ENCODE results near the gene FTO. TPM values are rescaled to one million over a fixed set of nuclear protein-coding genes. Genes with fewer than 3 reads are reported as not detected.

Gene FTO
- total RNA-seq, 1 donor from 2014 or later = 67.7 TPM

GRCh38 chr16:53708490-53708889 is 4.5 kb downstream of the FTO start:
- intact Hi-C loops (cut with micrococcal nuclease) = no loop called here

- intact Hi-C loops (cut with micrococcal nuclease) = no loop called here
These were observed 7.4 kb downstream of the FTO start for GRCh38 chr16:53711390-53711789.

DNA sequence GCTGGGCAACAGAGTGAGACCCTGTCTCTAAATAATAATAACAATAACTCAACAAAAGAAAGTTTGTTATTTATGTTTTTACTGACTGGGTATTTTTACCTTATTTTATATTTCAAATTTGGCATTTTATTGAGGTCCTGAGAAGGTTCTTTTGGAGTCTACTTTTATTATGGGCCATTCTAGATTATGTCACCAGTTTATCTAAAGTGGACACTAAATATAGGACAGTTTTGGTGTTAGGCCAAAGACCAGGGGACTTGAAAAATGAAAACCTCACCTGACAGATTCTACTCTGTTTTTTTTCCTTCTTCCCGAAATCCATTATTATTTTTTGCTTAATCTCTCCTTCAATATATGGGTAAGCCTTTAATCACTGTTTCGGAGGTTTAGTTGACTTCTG is 8.1 kb downstream of the FTO start:
- intact Hi-C loops (cut with micrococcal nuclease) = no loop called here

DNA sequence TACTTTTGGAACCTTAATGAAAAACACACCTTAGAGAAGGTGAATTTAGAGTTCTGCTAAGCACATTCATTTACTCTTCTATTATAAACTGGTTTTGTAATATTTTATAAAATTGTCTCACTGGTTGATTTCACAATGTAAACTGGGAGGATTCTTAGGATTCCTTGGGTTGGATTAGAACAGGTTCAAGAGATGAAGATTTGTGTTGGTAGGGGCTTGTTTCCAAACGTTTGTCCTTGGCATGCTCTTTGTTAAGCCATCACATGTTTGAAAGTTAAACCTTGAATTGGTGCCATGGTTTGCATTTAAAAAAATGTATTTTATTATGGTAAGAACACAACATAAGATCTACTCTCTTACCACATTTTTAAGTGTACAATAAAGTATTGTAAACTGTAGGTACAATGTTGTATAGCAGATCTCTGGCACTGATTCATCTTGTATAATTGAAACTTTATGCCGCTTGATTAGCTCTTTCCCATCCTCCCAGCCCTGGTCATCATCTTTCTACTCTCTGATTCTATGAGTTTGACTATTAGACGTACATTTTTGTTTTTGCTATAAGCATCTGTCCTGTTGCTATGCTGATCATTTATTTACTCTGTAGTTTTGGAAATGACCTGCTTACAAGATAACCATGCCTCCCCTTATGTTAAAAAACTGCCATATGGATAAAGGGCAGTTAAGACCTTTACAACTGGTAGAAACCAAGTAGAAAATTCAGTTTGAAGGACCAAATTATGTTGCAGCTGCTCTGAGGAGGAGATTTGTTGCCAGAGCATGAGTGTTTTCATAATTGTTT is 9.6 kb downstream of the FTO start:
- intact Hi-C loops (cut with micrococcal nuclease) = no loop called here

GRCh38 chr16:53714205-53715022 is 10.5 kb downstream of the FTO start:
- intact Hi-C loops (cut with micrococcal nuclease) = no loop called here

DNA sequence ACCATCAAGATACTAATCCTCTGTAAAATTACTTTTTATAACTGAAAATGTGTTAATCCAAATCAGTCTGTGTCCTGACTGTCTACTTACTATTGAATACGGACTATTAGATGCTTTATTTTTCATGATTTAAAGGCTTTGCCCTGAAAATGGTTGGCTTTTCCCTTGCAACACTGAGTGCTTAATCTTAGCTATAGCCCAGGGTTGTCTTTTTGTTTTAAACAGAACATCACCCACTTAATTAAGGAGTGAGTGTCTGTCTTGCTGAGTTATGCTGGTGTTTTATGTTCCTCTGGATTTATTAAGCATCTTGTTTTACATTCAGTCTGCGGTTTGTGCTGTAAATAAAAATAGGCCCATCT is 11.0 kb downstream of the FTO start:
- intact Hi-C loops (cut with micrococcal nuclease) = no loop called here

- intact Hi-C loops (cut with micrococcal nuclease) = no loop called here
These were observed 13.6 kb downstream of the FTO start for GRCh38 chr16:53717577-53717976.

GRCh38 chr16:53721017-53721416 is 17.1 kb downstream of the FTO start:
- intact Hi-C loops (cut with micrococcal nuclease) = no loop called here

DNA sequence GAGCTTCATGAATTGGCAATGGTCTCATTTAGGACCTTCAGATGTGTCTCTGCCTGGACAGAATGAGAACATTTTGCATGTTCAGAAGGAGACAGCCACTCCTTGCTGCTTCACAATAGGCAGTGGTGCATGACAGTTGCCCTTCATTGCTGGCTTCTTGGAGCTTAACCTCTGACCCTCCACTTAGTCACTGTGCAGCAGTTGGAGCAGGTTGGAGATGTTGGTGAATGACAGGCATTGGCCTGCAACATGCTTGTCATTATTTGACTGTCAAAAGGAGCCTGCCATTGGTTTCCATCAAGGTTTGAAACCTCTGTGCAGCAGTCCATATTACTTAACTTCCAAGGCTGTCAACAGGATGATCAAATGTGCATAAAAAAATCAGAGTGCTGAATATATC is 22.7 kb downstream of the FTO start:
- intact Hi-C loops (cut with micrococcal nuclease) = no loop called here

- intact Hi-C loops (cut with micrococcal nuclease) = no loop called here
These were observed 26.7 kb downstream of the FTO start for GRCh38 chr16:53730693-53731092.

- intact Hi-C loops (cut with micrococcal nuclease) = no loop called here
These were observed 28.5 kb downstream of the FTO start for GRCh38 chr16:53732296-53732929.

DNA sequence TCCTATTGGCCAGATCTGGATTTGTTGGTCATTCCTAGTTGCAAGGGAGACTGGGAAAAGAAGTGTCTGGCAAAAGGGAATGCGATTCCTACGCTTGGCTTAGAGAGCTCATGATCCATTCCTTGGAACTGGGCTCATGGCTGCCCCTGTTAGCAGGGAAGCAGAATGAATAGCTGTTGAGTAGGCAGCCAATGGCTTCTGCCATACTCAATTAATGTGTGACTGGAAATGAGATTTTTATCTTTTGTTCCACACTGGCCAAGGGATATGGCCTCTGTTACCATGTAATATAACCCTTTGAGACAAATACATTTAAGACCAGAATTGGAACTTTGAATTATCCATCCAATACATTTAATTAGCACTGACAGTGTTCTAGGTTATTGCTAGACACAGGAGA is 31.0 kb downstream of the FTO start:
- intact Hi-C loops (cut with micrococcal nuclease) = no loop called here

- intact Hi-C loops (cut with micrococcal nuclease) = no loop called here
These were observed 32.3 kb downstream of the FTO start for GRCh38 chr16:53736297-53736696.

DNA sequence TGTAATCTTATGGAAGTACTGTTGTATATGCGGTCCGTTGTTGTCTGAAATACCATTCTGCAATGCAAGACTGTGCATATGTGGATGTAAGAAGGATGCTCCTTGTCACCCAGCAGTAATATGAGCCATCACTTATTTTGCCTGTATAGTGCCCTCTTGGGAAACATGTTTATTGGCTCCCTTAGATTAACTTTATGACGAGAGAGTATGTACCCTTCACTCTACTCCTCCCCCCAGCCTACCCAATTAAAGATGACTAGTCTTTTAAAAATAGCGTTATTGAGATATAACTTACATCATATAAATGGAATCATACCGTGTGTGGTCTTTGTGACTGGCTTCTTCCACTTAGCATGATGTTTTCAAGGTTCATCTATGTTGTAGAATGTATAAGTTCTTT is 33.6 kb downstream of the FTO start:
- intact Hi-C loops (cut with micrococcal nuclease) = no loop called here

GRCh38 chr16:53740476-53740875 is 36.5 kb downstream of the FTO start:
- intact Hi-C loops (cut with micrococcal nuclease) = no loop called here

GRCh38 chr16:53740933-53741531 is 37.1 kb downstream of the FTO start:
- intact Hi-C loops (cut with micrococcal nuclease) = no loop called here

DNA sequence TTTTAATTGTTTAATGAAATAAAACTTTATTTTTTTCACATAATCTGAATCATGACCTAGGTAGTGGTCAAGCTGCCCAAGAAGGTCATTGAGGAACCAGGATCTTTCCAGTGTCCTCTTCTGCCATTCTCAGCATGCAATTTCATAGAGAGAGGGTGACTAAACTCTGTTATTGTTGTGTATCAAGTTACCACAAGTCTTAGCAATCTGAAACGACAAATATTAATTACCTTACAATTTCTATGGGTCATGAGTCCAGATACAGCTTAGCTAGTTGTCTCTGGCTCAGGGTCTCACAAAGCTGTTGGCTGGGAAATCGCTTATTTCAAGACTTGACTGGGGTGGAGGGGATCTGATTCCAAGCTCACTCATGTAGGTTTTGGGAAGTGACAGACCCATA is 37.6 kb downstream of the FTO start:
- intact Hi-C loops (cut with micrococcal nuclease) = no loop called here

DNA sequence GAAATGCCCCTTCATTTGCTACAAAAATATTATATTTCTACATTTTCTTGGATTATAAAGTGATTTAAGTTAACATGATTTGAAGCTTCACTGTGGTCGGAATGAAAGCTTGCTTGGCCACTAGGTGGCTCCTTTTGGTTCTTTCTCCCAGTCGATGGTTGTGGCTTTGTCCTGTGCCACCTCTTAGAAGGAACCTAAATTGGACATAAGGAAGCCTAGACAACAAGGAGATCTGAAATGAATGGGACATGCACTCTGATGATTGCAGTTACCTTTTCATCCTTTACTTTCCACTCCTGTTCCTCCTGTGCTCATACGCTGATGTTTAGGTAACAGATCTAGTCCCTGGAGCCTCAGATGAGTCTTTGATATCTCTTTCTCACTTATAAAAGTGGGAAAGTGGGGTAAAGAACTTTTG is 39.2 kb downstream of the FTO start:
- intact Hi-C loops (cut with micrococcal nuclease) = loop anchor here (1.0 kb wide), 1 partner anchor 1214 kb away; no protein-coding TSS in a partner anchor

DNA sequence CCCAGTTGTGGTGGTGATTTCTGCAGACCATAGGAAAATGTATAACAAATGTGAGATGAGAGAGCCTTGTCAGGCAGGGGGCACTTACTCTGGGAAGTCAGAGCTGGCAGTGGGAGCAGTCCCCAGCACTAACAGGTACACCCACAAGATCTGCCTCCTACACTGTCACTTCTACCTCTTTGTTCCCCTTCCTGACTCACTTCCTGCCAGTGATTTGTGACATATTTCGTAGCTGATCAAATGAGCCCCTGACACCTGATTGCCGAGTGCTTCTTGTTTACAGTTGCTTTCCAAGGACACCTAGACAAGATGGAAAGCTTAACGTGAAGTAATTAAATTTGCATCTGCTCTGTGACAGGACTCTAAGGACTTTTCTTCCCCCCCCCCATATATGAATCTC is 40.5 kb downstream of the FTO start:
- intact Hi-C loops (cut with micrococcal nuclease) = loop anchor here (1.0 kb wide), 1 partner anchor 40 kb away; the partner anchor contains the start of gene FTO

DNA sequence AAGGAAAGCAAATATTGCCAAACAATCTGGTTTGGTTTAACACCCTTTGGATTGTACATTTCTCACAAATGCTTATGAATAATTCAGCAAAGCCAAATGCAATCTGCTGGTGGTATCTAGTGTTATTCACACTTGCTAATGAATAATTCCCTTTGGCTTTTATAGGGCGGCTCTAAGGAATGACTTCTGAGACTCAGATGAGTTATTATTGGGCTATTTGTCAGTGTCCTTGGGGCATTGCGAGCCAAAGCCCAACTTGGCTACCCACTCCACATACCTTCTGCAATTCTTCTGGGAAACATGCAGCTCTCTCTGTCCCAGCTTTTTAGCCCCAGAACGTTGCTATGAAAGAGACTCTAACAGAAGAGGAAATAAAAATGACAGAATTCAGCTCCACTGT is 41.1 kb downstream of the FTO start:
- intact Hi-C loops (cut with micrococcal nuclease) = no loop called here

DNA sequence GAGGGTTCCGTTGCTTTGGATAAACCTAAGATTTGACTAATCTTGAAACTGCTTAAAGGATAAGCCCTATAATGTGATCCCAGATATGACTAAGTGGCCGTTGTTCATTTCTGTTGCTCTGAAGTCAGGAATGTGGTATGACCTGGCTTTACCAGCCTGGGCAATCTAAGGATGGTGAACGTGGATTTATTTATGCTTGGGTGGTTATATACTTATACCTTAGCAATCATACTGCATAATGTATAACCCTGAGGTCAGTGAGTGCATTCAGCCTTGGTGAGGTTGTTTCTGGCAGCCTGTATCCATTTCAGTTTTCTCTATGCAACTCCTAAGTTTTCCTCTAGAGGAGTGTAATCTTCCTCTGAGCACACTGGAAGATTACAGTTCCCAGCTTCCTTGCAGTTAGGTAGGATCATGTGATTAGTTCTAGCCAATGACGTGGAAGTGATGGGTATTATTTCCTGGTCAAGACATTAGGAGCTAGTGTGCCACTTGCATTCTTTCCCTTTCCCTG is 41.9 kb downstream of the FTO start:
- intact Hi-C loops (cut with micrococcal nuclease) = no loop called here

GRCh38 chr16:53752560-53752959 is 48.6 kb downstream of the FTO start:
- intact Hi-C loops (cut with micrococcal nuclease) = no loop called here
